ENCODE measurements around the gene FIGLA.

- TF ChIP-seq CTCF (conservative IDR thresholded peaks at IDR 0.05): no peak
- TF ChIP-seq ZFX (IDR thresholded peaks at IDR 0.05): no peak
Measured at GRCh38 chr2:70775141-70775540, 15.3 kb downstream of the FIGLA start.

All from C4-2B (cell line).